ENCODE results near the gene PXT1.

Gene PXT1

GRCh38 chr6:36370638-36371037 is 72.0 kb downstream of the PXT1 start:
- TF ChIP-seq, protein P1, sequence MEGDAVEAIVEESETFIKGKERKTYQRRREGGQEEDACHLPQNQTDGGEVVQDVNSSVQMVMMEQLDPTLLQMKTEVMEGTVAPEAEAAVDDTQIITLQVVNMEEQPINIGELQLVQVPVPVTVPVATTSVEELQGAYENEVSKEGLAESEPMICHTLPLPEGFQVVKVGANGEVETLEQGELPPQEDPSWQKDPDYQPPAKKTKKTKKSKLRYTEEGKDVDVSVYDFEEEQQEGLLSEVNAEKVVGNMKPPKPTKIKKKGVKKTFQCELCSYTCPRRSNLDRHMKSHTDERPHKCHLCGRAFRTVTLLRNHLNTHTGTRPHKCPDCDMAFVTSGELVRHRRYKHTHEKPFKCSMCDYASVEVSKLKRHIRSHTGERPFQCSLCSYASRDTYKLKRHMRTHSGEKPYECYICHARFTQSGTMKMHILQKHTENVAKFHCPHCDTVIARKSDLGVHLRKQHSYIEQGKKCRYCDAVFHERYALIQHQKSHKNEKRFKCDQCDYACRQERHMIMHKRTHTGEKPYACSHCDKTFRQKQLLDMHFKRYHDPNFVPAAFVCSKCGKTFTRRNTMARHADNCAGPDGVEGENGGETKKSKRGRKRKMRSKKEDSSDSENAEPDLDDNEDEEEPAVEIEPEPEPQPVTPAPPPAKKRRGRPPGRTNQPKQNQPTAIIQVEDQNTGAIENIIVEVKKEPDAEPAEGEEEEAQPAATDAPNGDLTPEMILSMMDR (IDR thresholded peaks at IDR 0.05), result no peak

GRCh38 chr6:36368921-36369865 is 73.5 kb downstream of the PXT1 start:
- TF ChIP-seq, protein P1 (IDR thresholded peaks at IDR 0.05), result no peak

DNA sequence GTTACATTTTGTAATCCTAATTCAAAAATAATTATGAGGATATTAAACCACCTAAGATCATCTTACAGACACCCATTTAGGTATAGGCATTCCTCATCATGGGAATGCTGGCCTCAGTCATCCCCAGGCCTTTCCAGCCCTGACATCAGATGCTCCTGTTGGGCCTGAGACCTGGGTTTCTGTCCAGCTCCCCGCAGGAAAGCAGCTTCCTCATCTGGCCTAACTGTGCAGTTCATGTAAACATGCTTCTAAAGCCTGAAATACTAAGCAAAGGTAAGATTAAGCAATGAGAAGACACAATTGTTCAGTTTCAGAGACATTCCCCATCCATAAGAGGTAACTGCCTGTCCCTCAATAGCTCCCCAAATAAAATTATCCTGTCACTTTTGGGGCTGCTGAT is 74.2 kb downstream of the PXT1 start:
- TF ChIP-seq, protein P1 (IDR thresholded peaks at IDR 0.05), result no peak

DNA sequence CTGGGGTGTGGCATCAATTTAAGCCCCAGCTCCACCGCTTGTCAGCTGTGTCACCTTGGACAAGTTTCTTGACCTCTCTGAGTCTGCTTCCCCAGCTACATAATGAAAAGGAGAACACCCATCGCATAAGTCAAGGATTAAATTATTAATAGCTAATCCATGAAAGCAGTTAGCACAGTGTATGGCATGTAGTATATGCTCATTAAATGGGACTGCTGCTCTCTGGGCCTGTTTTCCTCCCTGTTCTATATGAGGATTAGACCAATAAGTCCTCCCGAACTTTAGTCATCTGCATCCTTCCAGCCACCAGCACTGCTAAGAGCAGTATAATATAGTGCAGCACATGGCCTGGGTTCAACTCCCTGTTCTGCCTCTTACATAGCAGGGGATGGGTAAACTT is 74.9 kb downstream of the PXT1 start:
- TF ChIP-seq, protein P1 (IDR thresholded peaks at IDR 0.05), result no peak

DNA sequence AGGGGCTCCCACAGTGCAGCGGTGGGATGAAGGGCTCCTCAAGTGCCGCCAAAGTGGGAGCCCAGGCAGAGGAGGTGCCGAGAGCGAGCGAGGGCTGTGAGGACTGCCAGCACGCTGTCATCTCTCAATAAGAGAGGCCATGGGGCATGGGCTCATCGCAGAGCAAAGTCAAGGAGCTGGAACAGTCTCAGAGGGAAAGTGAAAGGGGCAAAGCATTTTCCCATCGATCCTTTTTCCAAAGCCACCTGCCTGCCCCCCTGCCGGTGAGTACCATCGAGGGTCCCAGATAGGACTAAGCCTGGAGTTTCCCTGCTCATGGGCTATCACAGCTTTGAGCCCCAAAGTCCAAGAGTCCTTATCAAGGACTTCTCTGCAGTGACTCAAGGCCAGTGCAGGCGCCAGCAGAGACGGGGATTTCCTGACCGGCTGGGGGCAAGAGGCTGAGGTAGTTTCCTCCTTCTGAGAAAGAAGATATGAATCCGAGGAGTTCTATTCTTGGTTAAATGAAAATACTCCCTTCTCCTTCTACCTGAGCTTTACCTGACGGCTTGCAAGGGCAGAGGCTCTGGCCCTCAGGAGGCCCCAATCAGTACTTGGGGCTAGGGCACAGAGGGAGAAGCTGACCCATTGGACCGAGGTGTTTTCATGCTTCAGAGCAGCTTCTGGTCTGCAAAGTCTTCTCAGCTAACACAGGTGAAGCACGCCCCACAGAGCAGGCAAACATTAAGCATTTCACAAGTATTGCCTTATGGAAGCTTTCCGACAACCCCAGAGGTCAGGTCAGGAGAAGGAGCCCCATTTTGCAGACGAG is 77.8 kb downstream of the PXT1 start:
- TF ChIP-seq, protein P1 (IDR thresholded peaks at IDR 0.05), result no peak

DNA sequence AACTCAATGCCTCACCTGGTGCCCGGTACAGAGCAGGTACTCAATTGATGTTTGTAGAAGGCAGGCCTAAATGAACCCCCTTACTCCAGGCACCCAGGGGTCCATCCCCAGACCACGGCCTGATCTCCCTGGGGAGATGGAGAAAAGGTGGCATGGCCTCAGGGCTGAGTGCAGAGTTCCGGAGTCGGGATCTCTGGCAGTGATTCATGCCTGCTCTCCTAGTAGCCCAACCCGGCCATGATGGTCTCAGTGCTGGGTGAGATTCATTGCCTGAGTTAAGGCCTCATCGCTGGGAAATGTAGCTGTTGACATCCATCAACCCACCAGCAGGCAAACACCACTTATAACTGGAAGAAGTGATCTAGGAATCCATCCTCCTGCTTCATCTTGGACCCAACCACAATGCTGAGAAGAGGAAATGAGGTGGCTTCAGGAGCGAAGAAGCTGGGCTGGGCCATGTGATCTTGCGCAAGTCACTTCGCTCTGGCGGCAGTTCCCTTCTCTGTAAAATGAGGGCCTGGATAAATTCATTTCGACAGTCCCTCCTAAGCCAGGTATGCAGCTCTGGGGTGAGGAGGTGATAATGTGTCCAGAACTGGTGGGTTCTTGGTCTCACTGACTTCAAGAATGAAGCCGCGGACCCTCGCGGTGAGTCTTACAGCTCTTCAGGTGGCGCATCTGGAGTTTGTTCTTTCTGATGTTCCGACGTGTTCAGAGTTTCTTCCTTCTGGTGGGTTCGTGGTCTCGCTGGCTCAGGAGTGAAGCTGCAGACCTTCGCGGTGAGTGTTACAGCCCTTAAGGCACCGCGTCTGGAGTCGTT is 79.9 kb downstream of the PXT1 start:
- TF ChIP-seq, protein P1 (IDR thresholded peaks at IDR 0.05), result no peak

DNA sequence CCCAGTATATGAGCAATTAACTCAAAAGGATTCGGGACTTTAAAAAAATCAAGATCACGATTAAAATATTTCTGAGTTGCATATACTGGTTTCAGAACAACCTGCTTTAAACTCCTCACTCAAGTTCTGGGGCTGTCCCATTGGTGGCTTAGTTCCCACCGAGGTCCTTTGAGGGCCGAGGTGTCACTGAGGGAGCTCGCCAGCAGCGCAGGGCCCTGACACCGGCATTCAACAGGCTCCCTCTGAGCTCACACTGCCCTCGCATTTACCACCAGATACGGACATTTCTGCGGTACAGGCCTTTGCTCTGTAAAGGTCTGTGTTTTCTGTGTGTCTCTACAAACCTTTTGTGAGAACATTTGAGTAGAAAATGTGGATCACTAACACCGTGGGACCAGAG is 81.6 kb downstream of the PXT1 start:
- TF ChIP-seq, protein P1 (IDR thresholded peaks at IDR 0.05), result no peak
